HFFc6 (cell line): Measurements from ENCODE around the gene SLF2. TPM values are rescaled to one million over a fixed set of nuclear protein-coding genes. Genes with fewer than 3 reads are reported as not detected.

Experiments
- DNase-seq: peaks from one replicate; pipeline ENCODE4 v3.0.0-alpha.2; 2018
- H3K27ac Mint-ChIP-seq: 2 replicates; pipeline ENCODE4 v1.8.0; 2020; ENCODE audit warnings: mild to moderate bottlenecking, mixed read lengths
- H3K27me3 Mint-ChIP-seq: 2 replicates; pipeline ENCODE4 v1.8.0; 2021; ENCODE audit warnings: mild to moderate bottlenecking, moderate library complexity, mixed read lengths; ENCODE audit not compliant: insufficient read depth
- H3K36me3 Mint-ChIP-seq: 2 replicates; pipeline ENCODE4 v1.8.0; 2021; ENCODE audit warnings: low read depth, mixed read lengths
- H3K4me1 Mint-ChIP-seq: 2 replicates; pipeline ENCODE4 v1.8.0; 2020; ENCODE audit warnings: low read depth, mixed read lengths
- H3K4me3 Mint-ChIP-seq: 2 replicates; pipeline ENCODE4 v1.8.0; 2020; ENCODE audit warnings: mild to moderate bottlenecking, moderate library complexity, mixed read lengths
- H3K9me3 Mint-ChIP-seq: 2 replicates; pipeline ENCODE4 v1.8.0; 2020; ENCODE audit warnings: mild to moderate bottlenecking, mixed read lengths
- total RNA-seq, 6 experiments: library from RNA; stranded (reverse); fragmentation: NEBNext Ultra II Directional; extraction: Animal tissue kit (Norgen Biotek cat#: 25700); gene quantifications; 2 replicates in 1 of 6; 3 replicates in 5 of 6; pipeline ENCODE4 v1.2.3, GENCODE V29; 2021
- TF ChIP-seq, protein P1 (sequence below): fragments of 200-600 bp; sonication (generic); IDR thresholded peaks from 2 replicates; pipeline ENCODE4 v1.5.0; 2021; ENCODE audit warnings: antibody characterized with exemption, mild to moderate bottlenecking

The SLF2 gene
- total RNA-seq, 6 experiments from 2014 or later = 15.8 to 23.2 (median 20.9) TPM

DNA sequence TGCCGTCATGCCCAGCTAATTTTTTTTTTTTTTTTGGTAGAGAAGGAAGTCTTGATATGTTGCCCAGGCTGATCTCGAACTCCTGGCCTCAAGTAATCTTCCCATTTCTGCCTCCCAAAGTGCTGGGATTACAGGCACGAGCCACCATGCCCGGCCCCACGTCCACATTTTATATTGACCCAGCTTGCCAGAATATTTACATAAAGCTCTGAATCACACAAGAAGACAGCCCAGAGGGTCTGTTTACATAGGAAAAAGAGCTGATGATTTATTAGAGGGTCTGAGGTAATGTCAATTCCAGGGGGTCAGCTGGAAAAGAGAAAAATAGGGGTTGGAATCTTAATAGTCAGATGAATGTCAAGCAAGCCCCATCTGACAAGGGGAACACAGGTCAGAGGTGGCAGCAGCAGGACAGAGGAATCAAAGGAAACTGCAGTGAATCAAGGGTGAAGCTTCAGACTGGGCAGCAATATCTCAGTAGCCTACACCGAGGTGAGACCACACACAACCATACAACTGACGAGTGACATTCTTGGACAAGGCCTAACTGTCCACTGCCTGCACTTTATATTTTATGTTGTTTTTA is 15.8 kb upstream of the SLF2 start:
- no peak overlapping the region for H3K4me3 Mint-ChIP-seq
- DNase-seq = no peak
- no peak overlapping the region for H3K27ac Mint-ChIP-seq
- no peaks in the 10 kb centered on the region for H3K9me3 Mint-ChIP-seq
- no peaks in the 10 kb centered on the region for H3K36me3 Mint-ChIP-seq
- TF ChIP-seq, protein P1, sequence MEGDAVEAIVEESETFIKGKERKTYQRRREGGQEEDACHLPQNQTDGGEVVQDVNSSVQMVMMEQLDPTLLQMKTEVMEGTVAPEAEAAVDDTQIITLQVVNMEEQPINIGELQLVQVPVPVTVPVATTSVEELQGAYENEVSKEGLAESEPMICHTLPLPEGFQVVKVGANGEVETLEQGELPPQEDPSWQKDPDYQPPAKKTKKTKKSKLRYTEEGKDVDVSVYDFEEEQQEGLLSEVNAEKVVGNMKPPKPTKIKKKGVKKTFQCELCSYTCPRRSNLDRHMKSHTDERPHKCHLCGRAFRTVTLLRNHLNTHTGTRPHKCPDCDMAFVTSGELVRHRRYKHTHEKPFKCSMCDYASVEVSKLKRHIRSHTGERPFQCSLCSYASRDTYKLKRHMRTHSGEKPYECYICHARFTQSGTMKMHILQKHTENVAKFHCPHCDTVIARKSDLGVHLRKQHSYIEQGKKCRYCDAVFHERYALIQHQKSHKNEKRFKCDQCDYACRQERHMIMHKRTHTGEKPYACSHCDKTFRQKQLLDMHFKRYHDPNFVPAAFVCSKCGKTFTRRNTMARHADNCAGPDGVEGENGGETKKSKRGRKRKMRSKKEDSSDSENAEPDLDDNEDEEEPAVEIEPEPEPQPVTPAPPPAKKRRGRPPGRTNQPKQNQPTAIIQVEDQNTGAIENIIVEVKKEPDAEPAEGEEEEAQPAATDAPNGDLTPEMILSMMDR = no peak
- peaks cover 9% of the 10 kb centered on the region for H3K27me3 Mint-ChIP-seq
- peaks cover 17% of the 10 kb centered on the region; the same call in 1 of the 2 replicates for H3K4me1 Mint-ChIP-seq

DNA sequence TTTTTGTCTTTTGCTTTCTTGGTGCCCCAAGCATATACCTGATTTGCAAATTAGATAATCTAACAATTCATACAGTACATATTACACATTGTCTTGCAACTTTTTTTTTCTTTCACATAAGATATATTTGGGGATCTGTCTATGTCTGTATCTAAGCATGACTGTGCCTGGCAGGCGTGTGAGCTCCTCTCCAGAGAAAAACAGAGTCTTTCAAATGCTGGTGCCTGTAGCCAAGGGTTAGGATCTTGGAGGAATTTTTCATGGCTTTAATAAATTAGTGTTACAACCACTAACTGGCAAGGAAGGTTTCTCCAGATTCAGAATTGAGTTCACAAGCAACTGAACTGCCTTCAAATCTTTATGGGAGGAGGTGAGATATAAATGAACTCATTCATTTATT is 14.8 kb upstream of the SLF2 start:
- H3K9me3 Mint-ChIP-seq = no peaks in the 10 kb centered on the region
- H3K27ac Mint-ChIP-seq = no peak overlapping the region
- TF ChIP-seq, protein P1 = no peak
- peaks cover 9% of the 10 kb centered on the region for H3K27me3 Mint-ChIP-seq
- peaks cover 13% of the 10 kb centered on the region; the same call in 1 of the 2 replicates for H3K4me1 Mint-ChIP-seq
- H3K4me3 Mint-ChIP-seq = no peak overlapping the region
- no peak for DNase-seq
- H3K36me3 Mint-ChIP-seq = no peaks in the 10 kb centered on the region

DNA sequence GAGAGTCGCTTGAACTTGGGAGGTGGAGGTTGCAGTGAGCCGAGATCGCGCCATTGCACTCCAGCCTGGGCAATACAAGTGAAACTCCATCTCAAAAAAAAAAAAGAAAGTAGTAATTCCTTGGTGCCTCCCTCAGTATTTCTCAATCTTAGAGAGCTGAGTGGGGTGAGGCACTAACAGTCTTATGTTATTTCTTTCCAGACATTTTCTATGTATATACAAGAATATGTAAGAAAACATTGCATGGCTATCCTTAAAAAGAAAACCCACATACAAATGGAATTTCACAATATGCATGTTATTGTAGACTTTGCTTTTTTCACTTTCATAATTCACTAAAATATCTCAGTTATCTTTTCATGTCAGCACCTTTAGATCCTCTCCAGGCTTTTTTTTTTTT is 13.6 kb upstream of the SLF2 start:
- Mint-ChIP-seq H3K27me3 (peaks cover 14% of the 10 kb centered on the region), H3K9me3 (no peaks in the 10 kb centered on the region), H3K4me3 (no peak overlapping the region), H3K36me3 (no peaks in the 10 kb centered on the region), H3K4me1 (peaks cover 13% of the 10 kb centered on the region; the same call in 1 of the 2 replicates), H3K27ac (no peak overlapping the region)
- DNase-seq = no peak
- TF ChIP-seq, protein P1 = no peak

DNA sequence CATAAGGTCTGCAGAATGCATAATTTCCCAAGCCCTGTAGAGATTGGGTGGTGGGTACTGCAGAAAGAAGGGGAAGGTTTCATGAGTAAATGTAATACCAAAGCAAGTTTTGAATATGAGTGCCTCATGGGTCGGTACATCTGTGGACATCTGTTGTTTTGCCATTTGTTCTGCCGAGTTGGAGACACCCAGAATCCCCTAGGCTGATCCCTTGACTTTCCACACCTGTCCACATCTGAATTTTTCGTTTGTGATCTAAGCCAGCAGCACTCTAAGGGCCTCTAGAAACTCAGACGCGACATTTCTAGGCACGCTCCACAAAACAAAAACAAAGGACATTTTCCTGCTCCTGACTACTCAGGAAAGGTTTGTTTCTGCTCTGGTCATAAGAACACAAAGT is 11.7 kb upstream of the SLF2 start:
- no peak for DNase-seq
- Mint-ChIP-seq H3K27me3 (peaks cover 12% of the 10 kb centered on the region), H3K4me3 (no peak overlapping the region), H3K27ac (no peak overlapping the region), H3K4me1 (0 out of 2 replicates have a peak, but pooled peaks cover 7% of the 10 kb centered on the region), H3K36me3 (no peaks in the 10 kb centered on the region), H3K9me3 (no peaks in the 10 kb centered on the region)
- TF ChIP-seq, protein P1 = no peak

DNA sequence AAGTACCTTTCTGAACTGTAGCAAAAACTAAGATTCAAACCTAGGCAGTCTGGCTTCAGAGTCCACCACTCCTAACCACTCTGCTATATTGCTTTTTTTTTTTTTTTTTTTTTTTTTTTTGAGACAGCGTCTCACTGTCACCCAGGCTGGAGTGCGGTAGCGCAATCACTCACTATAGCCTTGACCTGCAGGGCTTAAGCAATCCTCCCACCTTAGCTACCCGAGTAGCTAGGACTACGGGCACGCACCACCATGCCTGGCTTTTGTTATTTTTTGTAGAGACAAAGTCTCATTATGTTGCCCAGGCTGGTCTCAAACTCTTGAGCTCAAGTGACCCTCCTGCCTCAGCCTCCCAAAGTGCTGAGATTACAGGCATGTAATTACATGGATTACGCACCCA is 10.1 kb upstream of the SLF2 start:
- no peaks in the 10 kb centered on the region for H3K9me3 Mint-ChIP-seq
- no peak overlapping the region for H3K27ac Mint-ChIP-seq
- H3K27me3 Mint-ChIP-seq = peaks cover 12% of the 10 kb centered on the region
- H3K4me1 Mint-ChIP-seq = peaks cover 6% of the 10 kb centered on the region
- no peak overlapping the region for H3K4me3 Mint-ChIP-seq
- H3K36me3 Mint-ChIP-seq = no peaks in the 10 kb centered on the region
- TF ChIP-seq, protein P1 = no peak
- no peak for DNase-seq

DNA sequence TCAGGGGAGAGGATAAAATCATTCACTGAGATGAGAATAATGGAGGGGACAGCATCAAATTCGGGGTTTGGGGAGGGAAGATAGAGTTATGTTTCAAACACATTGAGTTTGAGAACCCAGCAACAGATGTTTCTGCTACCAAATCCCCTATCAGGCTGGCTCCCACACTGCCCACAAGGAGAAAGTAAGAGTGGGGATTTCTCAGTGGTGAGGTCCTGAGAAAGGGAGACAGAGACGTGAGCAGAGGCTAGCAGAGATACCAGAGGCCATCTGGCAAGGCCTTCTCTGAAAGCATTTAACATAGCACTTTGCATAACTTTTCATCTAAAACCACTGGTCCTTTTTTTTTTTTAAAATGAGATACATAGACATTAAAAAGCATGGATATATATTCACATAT is 7.8 kb upstream of the SLF2 start:
- Mint-ChIP-seq H3K4me3 (no peak overlapping the region), H3K27ac (no peak overlapping the region), H3K9me3 (no peaks in the 10 kb centered on the region), H3K27me3 (peaks cover 10% of the 10 kb centered on the region), H3K4me1 (peaks cover 19% of the 10 kb centered on the region), H3K36me3 (no peaks in the 10 kb centered on the region)
- no peak for DNase-seq
- TF ChIP-seq, protein P1 = no peak
